ENCODE measurements around the gene KRT81. TPM values are rescaled to one million over a fixed set of nuclear protein-coding genes. Genes with fewer than 3 reads are reported as not detected.

KRT81 gene
- total and polyA plus RNA-seq, 2 of the 4 experiments (the other 2 are of a cell fraction): under 0.01 to 0.05 TPM

- no peak overlapping the region for H4K5ac ChIP-seq (ENCODE audit: low read depth, low read length)
- no peaks in the 10 kb centered on the region for H3K36me3 ChIP-seq (ENCODE audit: control insufficient read depth, insufficient read depth, low read length)
- no peaks in the 10 kb centered on the region for H3K4me1 ChIP-seq (ENCODE audit: control insufficient read depth, insufficient read depth, low read length)
- no peak overlapping the region for H3K18ac ChIP-seq (ENCODE audit: low read depth, low read length)
- in situ Hi-C loops (cut with MboI; ENCODE audit: low sequenced_read_pairs): no loop called here
- no peak overlapping the region for H2BK120ac ChIP-seq (ENCODE audit: low read depth, low read length)
- H3K27me3 ChIP-seq (ENCODE audit: control insufficient read depth, insufficient read depth, low read length): peaks cover 78% of the 10 kb centered on the region
- H3K9me3 ChIP-seq (ENCODE audit: control insufficient read depth, insufficient read depth, low read length): no peaks in the 10 kb centered on the region
- H2AFZ ChIP-seq (replicated peaks; ENCODE audit: low read length, poor library complexity): no peak overlapping the region
- no TSS peak for BruUV-seq (replicated peaks)
- no peak overlapping the region for H3K56ac ChIP-seq (ENCODE audit: extremely low read depth, insufficient read depth, low read length)
- TF ChIP-seq BHLHE40 (IDR thresholded peaks at IDR 0.05; ENCODE audit: low read depth, low read length) (no peak), MAZ (IDR thresholded peaks at IDR 0.05; ENCODE audit: borderline replicate concordance, low read depth, low read length) (no peak), POLR2A (IDR thresholded peaks at IDR 0.05; ENCODE audit: low read depth, low read length) (no peak)
- H2BK15ac ChIP-seq (ENCODE audit: low read depth, low read length): no peak overlapping the region
- ChIA-PET POLR2A (ENCODE audit: unreplicated experiment) (no interaction called here), CTCF (no interaction called here)
- no peak overlapping the region for H2AK9ac ChIP-seq (replicated peaks; ENCODE audit: low read depth, low read length, poor library complexity)
- H3K9ac ChIP-seq (ENCODE audit: low read depth, low read length): no peak overlapping the region
- H3K9me1 ChIP-seq (ENCODE audit: insufficient read depth, low read length): no peaks in the 10 kb centered on the region
- no peak overlapping the region for H3K4me3 ChIP-seq (ENCODE audit: insufficient read depth, low read depth, low read length)
- H2BK20ac ChIP-seq (ENCODE audit: low read depth, low read length): no peak overlapping the region
- no peak for DNase-seq
- dilution Hi-C loops (cut with HindIII; ENCODE audit: low sequenced_read_pairs, unreplicated experiment): no loop called here
- no peak overlapping the region for H4K91ac ChIP-seq (ENCODE audit: insufficient read depth, low read depth, low read length)
- H3K4ac ChIP-seq (ENCODE audit: low read depth, low read length): no peak overlapping the region
- H3K27ac ChIP-seq (ENCODE audit: insufficient read depth, low read length): no peak overlapping the region
- H3K4me2 ChIP-seq (ENCODE audit: low read depth, low read length): no peak overlapping the region
- no peak overlapping the region for H3K23ac ChIP-seq (ENCODE audit: low read depth, low read length)
- H2AK5ac ChIP-seq (ENCODE audit: low read depth, low read length): no peak overlapping the region
- WGBS, 2 experiments (ENCODE audit: extremely low coverage in 2 of 2, insufficient read length in 1 of 2): no CpG with 5 or more reads among the region's 1 CpG
- H4K20me1 ChIP-seq (ENCODE audit: insufficient read depth, low read length): no peaks in the 10 kb centered on the region
- no peak for ATAC-seq (ENCODE audit: low read depth)
- H3K79me1 ChIP-seq (ENCODE audit: low read depth in 1 of 2, low read length in 2 of 2): no peaks in the 10 kb centered on the region
- no peak overlapping the region for H2BK5ac ChIP-seq (ENCODE audit: low read depth, low read length, poor library complexity, severe bottlenecking)
- H3K14ac ChIP-seq (replicated peaks; ENCODE audit: low read depth, low read length): no peak overlapping the region
- intact Hi-C loops (cut with micrococcal nuclease): no loop called here
- H4K8ac ChIP-seq (ENCODE audit: low read depth in 2 of 2, low read length in 2 of 2): no peak overlapping the region
Observed at GRCh38 chr12:52322069-52322468, 30.7 kb upstream of the KRT81 start.

Data from IMR-90 (cell line).